AG04449 (cell line): ENCODE data around the gene SDK2.

Source experiments
- CTCF ChIA-PET: fragments of 350-600 bp; formaldehyde crosslinking; extraction: SDS; loops from one replicate; lab custom pipeline; 2021; ENCODE audit warnings: antibody characterized with exemption; lab: Yijun Ruan, JAX
- POLR2A ChIA-PET: fragments of 400-600, 350-600 bp; formaldehyde crosslinking; extraction: SDS; loops from one replicate; lab custom pipeline; 2020; ENCODE audit warnings: antibody characterized with exemption, inconsistent platforms; lab: Yijun Ruan, JAX
- DNase-seq: peaks from one replicate; pipeline ENCODE4 v3.0.0-alpha.2; 2010; ENCODE audit warnings: low read depth, low spot score
- H3K4me3 ChIP-seq: 2 replicates; pipeline ENCODE4 v1.5.1; 2011; ENCODE audit warnings: low read depth, mild to moderate bottlenecking, control low read depth, low read length
- CTCF ChIP-seq: IDR thresholded peaks from one replicate; pipeline ENCODE4 v1.5.1; 2011; ENCODE audit warnings: mild to moderate bottlenecking, moderate library complexity, low read length, control low read depth, inconsistent platforms; ENCODE audit not compliant: insufficient read depth; ENCODE audit errors: missing control alignments

The SDK2 gene

GRCh38 chr17:73343739-73344454 is 300.3 kb downstream of the SDK2 start:
- no peak overlapping the region for H3K4me3 ChIP-seq
- ChIA-PET POLR2A (no interaction called here), CTCF (interaction anchor here (1.6 to 2.7 kb wide), 6 partner anchors 18 to 89 kb away, joined by 4 to 12 read pairs (median 7); no protein-coding TSS in a partner anchor)
- TF ChIP-seq CTCF, result no peak
- no peak for DNase-seq

GRCh38 chr17:73343168-73343634 is 301.0 kb downstream of the SDK2 start:
- ChIA-PET POLR2A (interaction anchor here (1.5 kb wide), 1 partner anchor 33 kb away, joined by 8 read pairs; no protein-coding TSS in a partner anchor), CTCF (interaction anchor here (1.0 to 5.4 kb wide), 7 partner anchors 18 to 88 kb away, joined by 3 to 33 read pairs (median 6); partner anchors contain the start of gene CDC42EP4)
- peak overlapping the region; percentile 32 for H3K4me3 ChIP-seq
- peak; percentile 57 for DNase-seq
- TF ChIP-seq CTCF, result no peak

- peak; percentile 20 for TF ChIP-seq CTCF
- no peak for DNase-seq
- peak overlapping the region; percentile 32 for H3K4me3 ChIP-seq
- ChIA-PET CTCF (interaction anchor here (0.9 to 5.4 kb wide), 7 partner anchors 13 to 88 kb away, joined by 3 to 33 read pairs (median 6); partner anchors contain the start of gene CDC42EP4), POLR2A (interaction anchor here (1.5 kb wide), 1 partner anchor 32 kb away, joined by 8 read pairs; no protein-coding TSS in a partner anchor)
These were observed 301.6 kb downstream of the SDK2 start for GRCh38 chr17:73342541-73343167.

- ChIA-PET CTCF (interaction anchor here (0.7 to 5.4 kb wide), 11 partner anchors 12 to 87 kb away, joined by 3 to 33 read pairs (median 3); partner anchors contain the start of gene CDC42EP4), POLR2A (interaction anchor here (1.5 kb wide), 1 partner anchor 32 kb away, joined by 8 read pairs; no protein-coding TSS in a partner anchor)
- no peak for TF ChIP-seq CTCF
- peak; percentile 58 for DNase-seq
- no peak overlapping the region for H3K4me3 ChIP-seq
These were observed 302.2 kb downstream of the SDK2 start for GRCh38 chr17:73342050-73342522.

GRCh38 chr17:73341350-73342049 is 302.7 kb downstream of the SDK2 start:
- ChIA-PET CTCF (interaction anchor here (0.7 to 5.4 kb wide), 10 partner anchors 11 to 566 kb away, joined by 3 to 33 read pairs (median 4); partner anchors contain the start of gene CDC42EP4), POLR2A (no interaction called here)
- TF ChIP-seq CTCF, result no peak
- no peak overlapping the region for H3K4me3 ChIP-seq
- DNase-seq, result no peak
